ENCODE results near the gene PRDM5.

PRDM5 gene

GRCh38 chr4:120856294-120856693 is 66.2 kb downstream of the PRDM5 start:
- Histone ChIP-seq H3K36me3 (ENCODE audit: insufficient read depth, low read length) (no peaks in the 10 kb centered on the region), H3K9me3 (ENCODE audit: control insufficient read depth, insufficient read depth, low read length) (no peaks in the 10 kb centered on the region), H3K9ac (ENCODE audit: low read depth, low read length) (no peak overlapping the region), H3K4me1 (ENCODE audit: insufficient read depth, low read length) (peaks cover 5% of the 10 kb centered on the region; the same call in 1 of the 2 replicates)

- Histone ChIP-seq H3K9me3 (ENCODE audit: control insufficient read depth, insufficient read depth, low read length) (no peaks in the 10 kb centered on the region), H3K9ac (ENCODE audit: low read depth, low read length) (no peak overlapping the region), H3K36me3 (ENCODE audit: insufficient read depth, low read length) (no peaks in the 10 kb centered on the region), H3K4me1 (ENCODE audit: insufficient read depth, low read length) (peaks cover 5% of the 10 kb centered on the region; the same call in 1 of the 2 replicates)
These were observed 67.1 kb downstream of the PRDM5 start for GRCh38 chr4:120855307-120856001.

GRCh38 chr4:120853161-120853935 is 69.2 kb downstream of the PRDM5 start:
- Histone ChIP-seq H3K36me3 (ENCODE audit: insufficient read depth, low read length) (no peaks in the 10 kb centered on the region), H3K4me1 (ENCODE audit: insufficient read depth, low read length) (peaks cover 5% of the 10 kb centered on the region; the same call in 1 of the 2 replicates), H3K9ac (ENCODE audit: low read depth, low read length) (no peak overlapping the region), H3K9me3 (ENCODE audit: control insufficient read depth, insufficient read depth, low read length) (no peaks in the 10 kb centered on the region)

- H3K9ac ChIP-seq (ENCODE audit: low read depth, low read length), result no peak overlapping the region
- no peaks in the 10 kb centered on the region for H3K4me1 ChIP-seq (ENCODE audit: insufficient read depth, low read length)
- H3K9me3 ChIP-seq (ENCODE audit: control insufficient read depth, insufficient read depth, low read length), result no peaks in the 10 kb centered on the region
- H3K36me3 ChIP-seq (ENCODE audit: insufficient read depth, low read length), result no peaks in the 10 kb centered on the region
These were observed 72.4 kb downstream of the PRDM5 start for GRCh38 chr4:120850018-120850599.

GRCh38 chr4:120847019-120847582 is 75.4 kb downstream of the PRDM5 start:
- Histone ChIP-seq H3K9ac (ENCODE audit: low read depth, low read length) (no peak overlapping the region), H3K4me1 (ENCODE audit: insufficient read depth, low read length) (no peaks in the 10 kb centered on the region), H3K36me3 (ENCODE audit: insufficient read depth, low read length) (no peaks in the 10 kb centered on the region), H3K9me3 (ENCODE audit: control insufficient read depth, insufficient read depth, low read length) (no peaks in the 10 kb centered on the region)

GRCh38 chr4:120844528-120844921 is 78.0 kb downstream of the PRDM5 start:
- Histone ChIP-seq H3K36me3 (ENCODE audit: insufficient read depth, low read length) (no peaks in the 10 kb centered on the region), H3K4me1 (ENCODE audit: insufficient read depth, low read length) (no peaks in the 10 kb centered on the region), H3K9ac (ENCODE audit: low read depth, low read length) (no peak overlapping the region), H3K9me3 (ENCODE audit: control insufficient read depth, insufficient read depth, low read length) (no peaks in the 10 kb centered on the region)

GRCh38 chr4:120843849-120844527 is 78.5 kb downstream of the PRDM5 start:
- no peaks in the 10 kb centered on the region; the same call in 1 of the 2 replicates for H3K36me3 ChIP-seq (ENCODE audit: insufficient read depth, low read length)
- no peaks in the 10 kb centered on the region for H3K4me1 ChIP-seq (ENCODE audit: insufficient read depth, low read length)
- H3K9me3 ChIP-seq (ENCODE audit: control insufficient read depth, insufficient read depth, low read length), result no peaks in the 10 kb centered on the region
- H3K9ac ChIP-seq (ENCODE audit: low read depth, low read length), result no peak overlapping the region

- no peak overlapping the region for H3K9ac ChIP-seq (ENCODE audit: low read depth, low read length)
- no peaks in the 10 kb centered on the region for H3K9me3 ChIP-seq (ENCODE audit: control insufficient read depth, insufficient read depth, low read length)
- H3K36me3 ChIP-seq (ENCODE audit: insufficient read depth, low read length), result no peaks in the 10 kb centered on the region; the same call in 1 of the 2 replicates
- no peaks in the 10 kb centered on the region for H3K4me1 ChIP-seq (ENCODE audit: insufficient read depth, low read length)
These were observed 80.5 kb downstream of the PRDM5 start for GRCh38 chr4:120842031-120842430.

- Histone ChIP-seq H3K9ac (ENCODE audit: low read depth, low read length) (no peak overlapping the region), H3K9me3 (ENCODE audit: control insufficient read depth, insufficient read depth, low read length) (no peaks in the 10 kb centered on the region), H3K4me1 (ENCODE audit: insufficient read depth, low read length) (no peaks in the 10 kb centered on the region), H3K36me3 (ENCODE audit: insufficient read depth, low read length) (no peaks in the 10 kb centered on the region; the same call in 1 of the 2 replicates)
These were observed 80.9 kb downstream of the PRDM5 start for GRCh38 chr4:120841580-120841979.

GRCh38 chr4:120839974-120840751 is 82.4 kb downstream of the PRDM5 start:
- Histone ChIP-seq H3K9me3 (ENCODE audit: control insufficient read depth, insufficient read depth, low read length) (no peaks in the 10 kb centered on the region), H3K9ac (ENCODE audit: low read depth, low read length) (no peak overlapping the region), H3K36me3 (ENCODE audit: insufficient read depth, low read length) (no peaks in the 10 kb centered on the region; the same call in 1 of the 2 replicates), H3K4me1 (ENCODE audit: insufficient read depth, low read length) (no peaks in the 10 kb centered on the region)

GRCh38 chr4:120839334-120839973 is 83.1 kb downstream of the PRDM5 start:
- Histone ChIP-seq H3K9me3 (ENCODE audit: control insufficient read depth, insufficient read depth, low read length) (no peaks in the 10 kb centered on the region; the same call in 1 of the 2 replicates), H3K9ac (ENCODE audit: low read depth, low read length) (no peak overlapping the region), H3K36me3 (ENCODE audit: insufficient read depth, low read length) (no peaks in the 10 kb centered on the region; the same call in 1 of the 2 replicates), H3K4me1 (ENCODE audit: insufficient read depth, low read length) (no peaks in the 10 kb centered on the region)

GRCh38 chr4:120838784-120839183 is 83.7 kb downstream of the PRDM5 start:
- Histone ChIP-seq H3K9me3 (ENCODE audit: control insufficient read depth, insufficient read depth, low read length) (no peaks in the 10 kb centered on the region; the same call in none of the 2 replicates), H3K36me3 (ENCODE audit: insufficient read depth, low read length) (no peaks in the 10 kb centered on the region; the same call in 1 of the 2 replicates), H3K9ac (ENCODE audit: low read depth, low read length) (no peak overlapping the region), H3K4me1 (ENCODE audit: insufficient read depth, low read length) (no peaks in the 10 kb centered on the region)

- no peak overlapping the region for H3K9ac ChIP-seq (ENCODE audit: low read depth, low read length)
These were observed 84.9 kb downstream of the PRDM5 start for GRCh38 chr4:120837656-120838055.

More at GRCh38 chr4:120837656-120838055, 84.9 kb downstream of the PRDM5 start:
- no peaks in the 10 kb centered on the region for H3K4me1 ChIP-seq (ENCODE audit: insufficient read depth, low read length)
- no peaks in the 10 kb centered on the region; the same call in none of the 2 replicates for H3K9me3 ChIP-seq (ENCODE audit: control insufficient read depth, insufficient read depth, low read length)
- no peaks in the 10 kb centered on the region; the same call in 1 of the 2 replicates for H3K36me3 ChIP-seq (ENCODE audit: insufficient read depth, low read length)
